Left hindlimb (tissue), 1 donor: Measurements from ENCODE around the gene CTIF.

Source experiments
- DNase-seq: peaks from one replicate; pipeline ENCODE4 v3.0.0-alpha.2; 2018

Gene CTIF

GRCh38 chr18:48621815-48622555 lies 83.2 kb downstream of the CTIF start:
- DNase-seq: no peak

GRCh38 chr18:48622911-48623431 lies 84.1 kb downstream of the CTIF start:
- no peak for DNase-seq

- DNase-seq: no peak
Observed at GRCh38 chr18:48623468-48624235, 84.8 kb downstream of the CTIF start.

GRCh38 chr18:48624856-48625255 lies 86.0 kb downstream of the CTIF start:
- DNase-seq: no peak

GRCh38 chr18:48627216-48627615 lies 88.4 kb downstream of the CTIF start:
- no peak for DNase-seq

DNA sequence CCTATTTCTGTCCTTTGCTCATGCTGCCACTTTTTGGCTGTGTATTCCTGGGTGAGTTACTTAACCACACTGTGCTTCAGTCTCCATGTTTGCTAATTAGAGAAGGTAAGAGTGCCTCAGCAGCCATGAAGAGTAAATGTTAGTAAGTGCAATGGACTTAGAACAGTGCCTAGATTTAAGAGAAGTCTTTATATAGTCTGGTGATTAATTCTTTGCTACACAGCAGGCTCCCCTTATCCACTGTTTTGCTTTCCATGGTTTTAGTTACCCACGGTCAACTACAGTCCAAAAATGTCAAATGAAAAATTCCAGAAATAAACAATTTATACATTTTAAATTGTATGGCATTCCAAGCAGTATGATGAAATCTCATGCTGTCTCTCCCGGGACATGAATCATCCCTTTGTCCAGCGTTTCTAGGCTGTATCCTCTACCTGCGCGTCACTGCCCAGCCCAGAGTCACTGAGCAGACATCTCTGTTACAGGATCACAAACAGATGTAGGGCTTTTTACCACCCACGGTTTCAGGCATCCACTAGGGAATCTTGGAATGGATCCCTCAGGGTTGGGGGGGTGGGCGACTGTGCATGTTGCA lies 91.0 kb downstream of the CTIF start:
- no peak for DNase-seq

DNA sequence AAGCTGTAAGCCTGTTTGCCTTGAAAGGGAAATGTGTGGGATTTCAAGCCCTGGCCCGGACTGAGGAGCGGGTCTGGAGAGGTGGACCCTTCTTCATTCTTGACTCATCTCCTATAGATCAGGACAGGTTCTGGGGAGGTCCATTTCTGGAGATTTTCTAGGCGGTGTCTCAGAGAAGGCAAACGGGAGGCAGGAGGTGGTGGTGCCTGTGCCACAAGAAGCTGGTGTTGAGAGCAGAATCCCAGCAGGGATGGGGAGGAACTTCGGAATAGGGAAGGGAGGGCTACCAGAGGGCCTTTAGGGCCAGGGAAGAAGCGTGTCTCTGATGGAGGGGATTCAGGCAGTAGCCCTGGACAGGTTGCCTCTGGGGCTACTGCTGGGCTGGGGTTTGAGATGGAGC lies 93.0 kb downstream of the CTIF start:
- no peak for DNase-seq

DNA sequence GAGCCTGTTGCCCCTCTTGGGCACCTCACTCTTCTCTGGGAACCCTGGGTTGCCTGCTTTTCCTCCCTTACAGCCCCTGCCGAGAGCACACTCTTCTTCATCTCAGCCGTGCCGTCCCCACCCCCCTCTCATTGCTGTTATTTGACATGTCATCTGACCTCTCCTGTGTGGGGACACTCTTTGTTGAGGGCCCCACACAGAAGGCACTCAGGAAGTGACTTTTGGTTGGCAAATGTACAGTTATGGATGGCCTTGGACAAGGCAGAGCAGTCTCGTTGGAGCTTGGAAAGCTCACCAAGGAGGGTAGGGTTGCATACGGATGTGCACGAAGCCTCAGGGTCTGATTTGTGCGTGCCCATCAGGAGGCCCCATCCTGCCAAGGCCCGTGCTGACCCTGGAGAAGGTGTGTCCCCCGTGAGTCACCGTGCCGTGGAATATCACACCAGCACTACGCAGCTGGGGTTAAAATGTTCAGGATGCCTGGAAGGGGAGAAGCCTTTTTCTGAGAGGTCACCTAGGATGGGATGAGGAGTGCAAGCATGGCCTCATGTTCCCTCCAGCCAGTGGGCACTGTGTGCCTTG lies 93.9 kb downstream of the CTIF start:
- no peak for DNase-seq

- DNase-seq: no peak
Observed at GRCh38 chr18:48634491-48634890, 95.7 kb downstream of the CTIF start.

DNA sequence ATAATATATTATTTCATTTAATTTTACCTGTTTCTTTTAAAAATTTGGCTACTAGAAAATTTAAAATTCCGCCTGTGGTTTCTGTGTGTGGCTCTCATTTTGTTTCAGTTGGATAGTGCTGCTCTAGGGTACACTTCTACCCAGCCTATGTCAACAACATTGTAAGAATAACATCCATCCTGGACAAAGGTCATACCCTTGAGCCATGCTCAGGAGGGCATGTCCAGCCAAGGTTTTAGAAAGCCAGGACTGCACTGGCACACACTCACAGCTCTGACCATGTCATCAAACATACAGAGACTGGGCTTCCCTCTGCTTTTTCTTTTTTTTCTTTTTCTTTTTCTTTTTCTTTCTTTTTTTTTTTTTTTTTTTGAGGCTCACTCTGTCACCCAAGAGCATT lies 96.1 kb downstream of the CTIF start:
- no peak for DNase-seq

DNA sequence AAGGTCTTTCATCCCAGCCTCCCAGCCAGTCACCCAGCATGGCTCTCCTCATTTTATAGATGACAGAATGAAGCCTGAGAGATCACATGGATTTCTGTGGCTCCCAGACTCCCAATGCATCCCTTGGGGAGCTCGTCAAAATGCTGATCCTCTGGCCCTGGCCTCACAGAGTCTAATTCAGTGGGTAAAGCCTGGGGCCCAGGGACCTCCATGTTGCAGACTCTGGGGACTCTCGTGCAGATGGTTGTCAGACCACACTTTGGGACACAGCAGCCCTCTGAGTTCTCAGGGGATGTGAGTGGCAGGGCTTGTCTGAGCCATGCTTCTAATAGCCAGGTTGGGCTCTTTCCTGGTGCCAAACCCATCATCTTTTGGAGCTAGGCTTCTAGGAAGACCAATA lies 97.0 kb downstream of the CTIF start:
- DNase-seq: no peak

- no peak for DNase-seq
Observed at GRCh38 chr18:48636436-48636835, 97.6 kb downstream of the CTIF start.

GRCh38 chr18:48637081-48637990 lies 98.5 kb downstream of the CTIF start:
- DNase-seq: no peak

DNA sequence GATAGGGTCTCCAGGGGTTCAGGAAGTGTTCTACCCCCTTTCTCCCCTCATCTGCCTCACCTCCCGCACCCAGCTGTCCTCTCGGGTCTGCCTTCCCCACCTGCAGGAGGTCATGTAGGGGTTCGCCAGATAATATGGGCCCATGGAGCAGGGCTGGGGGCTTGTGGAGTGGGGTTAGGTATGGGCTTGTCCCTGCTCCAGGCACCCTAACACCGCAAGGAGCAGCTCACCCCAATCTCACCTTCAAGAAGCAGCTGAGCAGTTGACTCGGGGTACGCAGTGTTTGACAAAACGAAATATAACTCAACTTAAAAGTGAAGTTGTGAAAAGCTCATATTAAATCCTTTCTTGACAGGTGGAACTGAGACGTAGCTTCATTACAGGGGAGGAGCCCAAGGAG lies 99.6 kb downstream of the CTIF start:
- DNase-seq: no peak

GRCh38 chr18:48638896-48639771 lies 100.3 kb downstream of the CTIF start:
- DNase-seq: no peak

DNA sequence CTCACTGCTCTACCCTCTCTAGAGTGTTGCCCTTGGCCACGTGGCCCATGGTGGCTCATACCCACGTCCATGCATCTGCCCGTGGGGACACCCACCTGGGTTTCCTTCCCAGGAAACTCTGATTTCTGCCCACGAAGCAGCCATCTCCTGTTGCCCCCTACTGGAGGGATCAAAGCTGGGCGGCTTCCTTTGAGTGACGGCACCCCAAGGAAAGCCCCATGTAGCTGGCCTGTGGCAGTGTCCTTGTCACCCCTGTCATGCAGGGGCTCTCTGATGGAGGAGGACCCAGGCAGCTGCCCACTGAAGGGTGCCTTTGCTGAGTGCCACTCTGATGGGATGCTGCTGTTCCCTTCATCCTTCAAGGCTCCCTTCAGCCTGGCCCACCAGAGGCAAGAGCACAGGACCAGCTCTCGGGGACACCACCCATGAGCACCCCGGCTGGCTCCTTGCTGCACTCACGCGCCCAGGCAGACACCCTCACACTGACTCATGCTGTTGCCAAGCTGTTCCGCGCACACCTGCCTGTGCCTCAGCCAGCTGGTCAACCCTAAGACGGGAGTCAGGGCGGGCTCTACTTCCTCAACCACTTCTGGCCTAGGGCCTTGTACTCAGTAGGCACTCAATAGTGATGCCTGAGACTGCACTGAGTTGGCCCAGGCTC lies 101.1 kb downstream of the CTIF start:
- no peak for DNase-seq

DNA sequence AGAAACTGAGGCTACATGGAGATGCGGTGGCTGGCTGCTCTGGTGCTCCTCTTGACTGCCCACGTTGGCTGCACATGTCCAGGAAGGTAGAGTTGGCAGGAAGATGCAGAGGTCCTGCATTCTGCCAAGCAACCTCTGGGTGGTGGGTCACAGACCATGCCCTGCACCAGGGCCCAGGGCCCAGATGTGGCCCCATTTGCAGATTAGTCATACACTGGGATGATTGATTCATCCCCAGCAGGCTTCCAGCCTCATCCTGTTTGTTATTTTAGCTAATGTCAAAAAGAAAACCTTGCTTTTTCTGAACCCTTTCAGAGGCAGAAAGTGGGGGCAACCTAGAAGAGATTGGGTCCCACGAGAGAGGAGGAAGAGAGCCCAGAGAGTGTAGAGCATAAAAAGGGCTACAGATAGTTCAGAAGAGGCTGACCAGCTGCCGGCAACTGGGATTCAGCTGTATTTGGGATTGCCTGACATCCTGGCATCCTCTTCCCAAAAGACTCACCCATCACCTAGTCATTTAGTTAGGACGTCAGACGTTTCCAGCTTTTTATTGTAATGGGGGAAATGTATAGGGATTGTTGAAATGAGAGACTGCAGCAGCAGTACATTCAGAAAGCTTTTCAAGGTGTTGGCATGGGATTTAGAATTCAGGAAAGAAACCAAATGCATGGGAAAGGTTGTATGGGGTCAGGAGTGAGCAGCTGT lies 101.9 kb downstream of the CTIF start:
- no peak for DNase-seq

GRCh38 chr18:48641981-48642380 lies 103.2 kb downstream of the CTIF start:
- no peak for DNase-seq

- no peak for DNase-seq
Observed at GRCh38 chr18:48642503-48642902, 103.7 kb downstream of the CTIF start.

- DNase-seq: no peak
Observed at GRCh38 chr18:48643262-48643661, 104.4 kb downstream of the CTIF start.
